NB4 (cell line): ENCODE data around the gene PSME4.
A peak's percentile ranks its signal among the peaks of the same experiment; 100 is the strongest.
"Not testable (repeated sequence)": the region's sequence is repeated elsewhere in the genome, so short reads cannot be mapped to it uniquely, and the experiment has no call there.

Source experiments
- DNase-seq: peaks from one replicate; pipeline ENCODE4 v3.0.0; 2010; ENCODE audit warnings: low read depth
- H3K4me3 ChIP-seq: one replicate; pipeline ENCODE4 v1.5.1; 2011; ENCODE audit warnings: mild to moderate bottlenecking, low read depth, low read length, moderate library complexity
- MAX ChIP-seq: IDR thresholded peaks from 2 replicates; pipeline ENCODE4 v1.6.1; 2011; ENCODE audit warnings: low read depth, low read length
- MYC ChIP-seq: IDR thresholded peaks from 2 replicates; pipeline ENCODE4 v1.6.1; 2011; ENCODE audit warnings: low read depth, low read length
- POLR2A ChIP-seq: IDR thresholded peaks from 2 replicates; pipeline ENCODE4 v1.6.1; 2011; ENCODE audit warnings: mild to moderate bottlenecking; ENCODE audit not compliant: insufficient read length; ENCODE audit errors: extremely low read depth
- TF ChIP-seq, protein P1 (sequence below): IDR thresholded peaks from one replicate; pipeline ENCODE4 v1.5.1; 2012; ENCODE audit warnings: low read depth, low read length

PSME4 gene

GRCh38 chr2:53827398-53828175, 143.2 kb downstream of the PSME4 start:
- TF ChIP-seq, protein P1, sequence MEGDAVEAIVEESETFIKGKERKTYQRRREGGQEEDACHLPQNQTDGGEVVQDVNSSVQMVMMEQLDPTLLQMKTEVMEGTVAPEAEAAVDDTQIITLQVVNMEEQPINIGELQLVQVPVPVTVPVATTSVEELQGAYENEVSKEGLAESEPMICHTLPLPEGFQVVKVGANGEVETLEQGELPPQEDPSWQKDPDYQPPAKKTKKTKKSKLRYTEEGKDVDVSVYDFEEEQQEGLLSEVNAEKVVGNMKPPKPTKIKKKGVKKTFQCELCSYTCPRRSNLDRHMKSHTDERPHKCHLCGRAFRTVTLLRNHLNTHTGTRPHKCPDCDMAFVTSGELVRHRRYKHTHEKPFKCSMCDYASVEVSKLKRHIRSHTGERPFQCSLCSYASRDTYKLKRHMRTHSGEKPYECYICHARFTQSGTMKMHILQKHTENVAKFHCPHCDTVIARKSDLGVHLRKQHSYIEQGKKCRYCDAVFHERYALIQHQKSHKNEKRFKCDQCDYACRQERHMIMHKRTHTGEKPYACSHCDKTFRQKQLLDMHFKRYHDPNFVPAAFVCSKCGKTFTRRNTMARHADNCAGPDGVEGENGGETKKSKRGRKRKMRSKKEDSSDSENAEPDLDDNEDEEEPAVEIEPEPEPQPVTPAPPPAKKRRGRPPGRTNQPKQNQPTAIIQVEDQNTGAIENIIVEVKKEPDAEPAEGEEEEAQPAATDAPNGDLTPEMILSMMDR: no peak
- TF ChIP-seq POLR2A (no peak), MYC (no peak), MAX (no peak)
- DNase-seq: no peak
- no peak overlapping the region for H3K4me3 ChIP-seq

GRCh38 chr2:53826587-53827397, 144.0 kb downstream of the PSME4 start:
- DNase-seq: no peak
- no peak for TF ChIP-seq MAX
- TF ChIP-seq, protein P1: no peak
- TF ChIP-seq MYC: no peak
- TF ChIP-seq POLR2A: no peak
- H3K4me3 ChIP-seq: no peak overlapping the region

- no peak overlapping the region for H3K4me3 ChIP-seq
- DNase-seq: no peak
- TF ChIP-seq POLR2A (no peak), MAX (no peak), MYC (no peak)
- TF ChIP-seq, protein P1: no peak
Observed at GRCh38 chr2:53826030-53826410, 144.8 kb downstream of the PSME4 start.

GRCh38 chr2:53823639-53824038, 147.2 kb downstream of the PSME4 start:
- DNase-seq: peak; percentile 51
- H3K4me3 ChIP-seq: not testable (repeated sequence)
- TF ChIP-seq, protein P1: peak; percentile 22

- no peak overlapping the region for H3K4me3 ChIP-seq
- TF ChIP-seq POLR2A (no peak), MYC (no peak)
- TF ChIP-seq, protein P1: no peak
- DNase-seq: no peak
Observed at GRCh38 chr2:53821810-53822209, 149.0 kb downstream of the PSME4 start.
